ENCODE measurements around the gene ALG12. TPM values are rescaled to one million over a fixed set of nuclear protein-coding genes. Genes with fewer than 3 reads are reported as not detected.

The ALG12 gene
- 16.9 and 24.4 TPM in 2 replicates for total RNA-seq (2014; rRNA removed; shearing (Covaris generic))
- polyA plus RNA-seq (2016; fragmentation: Nextera tagmentation; extraction: Ambion mirVana) = 21.9 and 28.5 TPM in 2 replicates

DNA sequence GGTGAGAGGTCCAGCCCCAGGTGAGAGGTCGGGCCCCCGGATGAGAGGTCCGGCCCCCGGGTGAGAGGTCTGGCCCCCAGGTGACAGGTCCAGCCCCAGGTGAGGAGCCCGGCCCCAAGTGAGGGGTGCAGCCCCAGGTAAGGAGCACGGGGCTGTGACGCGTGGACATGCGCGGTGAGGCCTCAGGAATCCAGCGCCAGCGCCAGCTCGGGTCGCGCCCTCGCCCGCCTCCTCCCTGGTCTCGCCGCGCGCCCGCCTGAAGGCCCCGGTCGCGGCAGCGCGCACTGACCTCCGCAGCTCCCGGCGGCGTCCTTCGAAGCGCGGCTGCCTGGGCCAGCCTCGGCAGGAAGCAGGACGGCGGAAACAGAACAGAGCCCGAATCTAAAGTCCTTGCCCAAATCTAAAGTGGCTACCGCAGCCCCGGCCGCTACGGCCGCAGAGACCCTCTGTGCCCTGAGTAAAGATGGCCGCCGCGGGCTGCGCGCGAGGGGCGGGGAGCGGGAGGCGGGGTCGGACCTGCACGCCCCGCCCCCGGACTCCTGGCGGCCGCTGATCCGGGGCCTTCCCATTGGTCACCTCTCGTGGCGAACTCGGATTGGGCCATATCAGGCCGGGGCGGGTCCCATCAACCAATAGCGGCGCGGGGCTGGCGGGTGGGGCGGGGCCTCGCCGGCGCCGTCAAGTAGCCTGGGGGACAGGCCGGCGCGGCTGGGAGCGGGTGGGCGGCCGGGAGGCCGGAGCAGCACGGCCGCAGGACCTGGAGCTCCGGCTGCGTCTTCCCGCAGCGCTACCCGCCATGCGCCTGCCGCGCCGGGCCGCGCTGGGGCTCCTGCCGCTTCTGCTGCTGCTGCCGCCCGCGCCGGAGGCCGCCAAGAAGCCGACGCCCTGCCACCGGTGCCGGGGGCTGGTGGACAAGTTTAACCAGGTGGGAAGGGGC is at the start of gene ALG12, which contains the start of gene CRELD2:
Gene ALG12 (minus strand): TSS at position 465 of the 937 bp plus-strand sequence. CDS start 4,673 bp downstream, outside the sequence.
Gene CRELD2 (plus strand): TSS at position 661 of the 937 bp plus-strand sequence. CDS start 136 bp downstream, at position 797.
- peak; percentile 99 for DNase-seq
- Histone ChIP-seq H3K4me3 (peak within 1 kb of the TSS; percentile 86), H3K4me1 (ENCODE audit: insufficient read depth) (peaks cover 3% of the 10 kb centered on the region; the same call in 1 of the 2 replicates), H4K20me1 (ENCODE audit: insufficient read depth) (no peaks in the 10 kb centered on the region), H3K9ac (peak within 1 kb of the TSS; percentile 92), H3F3A (ENCODE audit: insufficient read depth) (no peaks in the 10 kb centered on the region), H3K9me2 (ENCODE audit: insufficient read depth) (no peaks in the 10 kb centered on the region), H3K9me3 (ENCODE audit: low read depth) (no peaks in the 10 kb centered on the region), H3K27me3 (replicated peaks; ENCODE audit: insufficient read depth) (no peaks in the 10 kb centered on the region), H3K36me3 (ENCODE audit: low read depth) (no peaks in the 10 kb centered on the region), H3K79me2 (ENCODE audit: insufficient read depth) (peaks cover 21% of the 10 kb centered on the region), H2AFZ (peak within 1 kb of the TSS; percentile 87), H3K27ac (peak within 1 kb of the TSS; percentile 88), H3K4me2 (ENCODE audit: unreplicated experiment) (peak within 1 kb of the TSS; percentile 96)
- TF ChIP-seq EZH2phosphoT487 (IDR thresholded peaks at IDR 0.05; ENCODE audit: insufficient read depth, low read depth) = no peak
- no peak for TF ChIP-seq EZH2 (IDR thresholded peaks at IDR 0.05; ENCODE audit: insufficient read depth, poor library complexity, severe bottlenecking)
- WGBS, 2 experiments (ENCODE audit: low coverage in 1 of 2, low lambda C conversion rate in 2 of 2, missing lambda C conversion rate in 2 of 2) = 0 to 1% methylated on average over 72 to 90 of the region's 103 CpGs
- in situ Hi-C loops (cut with MboI) = no loop called here

- DNase-seq = peak; percentile 37
- Histone ChIP-seq H3K4me1 (ENCODE audit: insufficient read depth) (peaks cover 5% of the 10 kb centered on the region; the same call in 1 of the 2 replicates), H3K4me2 (ENCODE audit: unreplicated experiment) (no peak overlapping the region), H3F3A (ENCODE audit: insufficient read depth) (0 out of 2 replicates have a peak, but pooled peaks cover 3% of the 10 kb centered on the region), H3K9me3 (ENCODE audit: low read depth) (no peaks in the 10 kb centered on the region), H3K79me2 (ENCODE audit: insufficient read depth) (peaks cover 10% of the 10 kb centered on the region), H2AFZ (0 out of 2 replicates have a peak overlapping the region, but pooled peaks have one; percentile 25), H3K9me2 (ENCODE audit: insufficient read depth) (no peaks in the 10 kb centered on the region), H4K20me1 (ENCODE audit: insufficient read depth) (no peaks in the 10 kb centered on the region), H3K4me3 (peak overlapping the region; percentile 32; the same call in 1 of the 2 replicates), H3K9ac (no peak overlapping the region), H3K27ac (no peak overlapping the region), H3K27me3 (replicated peaks; ENCODE audit: insufficient read depth) (no peaks in the 10 kb centered on the region), H3K36me3 (ENCODE audit: low read depth) (no peaks in the 10 kb centered on the region; the same call in 1 of the 2 replicates)
- WGBS, 2 experiments (ENCODE audit: low coverage in 1 of 2, low lambda C conversion rate in 2 of 2, missing lambda C conversion rate in 2 of 2) = 23 to 38% methylated on average over 13 to 18 of the region's 18 CpGs
- in situ Hi-C loops (cut with MboI) = no loop called here
- TF ChIP-seq EZH2 (IDR thresholded peaks at IDR 0.05; ENCODE audit: insufficient read depth, poor library complexity, severe bottlenecking) = no peak
- no peak for TF ChIP-seq EZH2phosphoT487 (IDR thresholded peaks at IDR 0.05; ENCODE audit: insufficient read depth, low read depth)
These were observed 49.5 kb upstream of the ALG12 start for GRCh38 chr22:49967706-49968208.

DNA sequence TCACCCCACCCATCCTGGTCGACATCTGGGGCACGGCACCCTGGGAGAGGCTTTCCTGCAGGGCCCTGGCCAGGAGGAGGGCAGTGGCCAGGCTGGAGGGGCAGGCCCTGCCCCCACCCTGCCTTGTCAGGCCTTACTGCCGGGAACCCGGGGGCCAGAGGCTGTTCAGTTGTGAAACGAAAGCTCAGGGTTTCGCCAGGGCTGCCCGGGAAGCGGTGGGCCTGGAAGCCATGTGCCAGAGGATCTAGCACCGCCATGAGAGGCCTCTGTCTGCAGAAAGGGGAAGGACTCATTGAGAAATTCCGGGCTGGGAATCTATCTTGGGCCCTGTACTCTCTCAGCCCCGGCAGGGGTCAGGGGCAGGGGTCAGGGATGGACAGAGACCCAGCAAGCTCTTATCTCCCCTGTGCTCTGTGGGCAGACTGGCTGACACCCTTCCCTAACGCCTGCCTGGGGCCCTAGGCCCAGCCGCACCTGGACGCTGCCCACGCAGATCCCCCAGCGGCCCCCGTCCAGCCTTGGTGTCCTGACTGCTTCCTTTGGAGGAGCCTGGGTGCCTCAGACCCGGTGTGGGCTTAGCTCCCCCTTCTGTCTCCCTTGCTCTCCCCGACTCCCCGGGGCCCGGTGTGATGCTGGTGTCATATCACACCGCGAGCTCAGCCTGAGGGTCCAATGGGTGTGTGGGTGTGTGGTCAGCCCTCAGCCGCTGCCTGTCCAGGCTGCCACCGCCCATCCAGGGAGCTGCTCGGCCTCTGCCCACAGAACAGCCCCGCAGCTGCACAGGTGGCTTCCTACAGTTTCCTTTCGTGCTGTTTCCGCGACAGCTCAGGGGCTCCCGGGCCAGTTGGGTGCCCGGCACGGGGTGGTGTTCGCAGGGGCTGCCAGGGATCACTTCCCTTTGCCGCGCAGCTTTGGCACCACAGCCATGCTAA is 48.8 kb upstream of the ALG12 start:
- H3F3A ChIP-seq (ENCODE audit: insufficient read depth) = 0 out of 2 replicates have a peak, but pooled peaks cover 3% of the 10 kb centered on the region
- peaks cover 8% of the 10 kb centered on the region; the same call in 1 of the 2 replicates for H3K4me1 ChIP-seq (ENCODE audit: insufficient read depth)
- no peak overlapping the region for H3K27ac ChIP-seq
- no peaks in the 10 kb centered on the region; the same call in 1 of the 2 replicates for H3K36me3 ChIP-seq (ENCODE audit: low read depth)
- DNase-seq = no peak
- H3K4me3 ChIP-seq = peak overlapping the region; percentile 32; the same call in 1 of the 2 replicates
- no peak overlapping the region for H3K9ac ChIP-seq
- no peak overlapping the region for H3K4me2 ChIP-seq (ENCODE audit: unreplicated experiment)
- H2AFZ ChIP-seq = 0 out of 2 replicates have a peak overlapping the region, but pooled peaks have one; percentile 25
- no peaks in the 10 kb centered on the region for H3K27me3 ChIP-seq (replicated peaks; ENCODE audit: insufficient read depth)
- WGBS, 2 experiments (ENCODE audit: low coverage in 1 of 2, low lambda C conversion rate in 2 of 2, missing lambda C conversion rate in 2 of 2) = 66 to 70% methylated on average over 31 to 36 of the region's 36 CpGs
- TF ChIP-seq EZH2phosphoT487 (IDR thresholded peaks at IDR 0.05; ENCODE audit: insufficient read depth, low read depth) = no peak
- H4K20me1 ChIP-seq (ENCODE audit: insufficient read depth) = no peaks in the 10 kb centered on the region
- H3K79me2 ChIP-seq (ENCODE audit: insufficient read depth) = peaks cover 15% of the 10 kb centered on the region
- in situ Hi-C loops (cut with MboI) = no loop called here
- no peaks in the 10 kb centered on the region for H3K9me2 ChIP-seq (ENCODE audit: insufficient read depth)
- no peaks in the 10 kb centered on the region for H3K9me3 ChIP-seq (ENCODE audit: low read depth)

Measured in GM23248 (cell line).